Liver (tissue), 9 donors: ENCODE results near the gene DNAJA4. TPM values are rescaled to one million over a fixed set of nuclear protein-coding genes. Genes with fewer than 3 reads are reported as not detected.

ENCODE experiments used
- DNase-seq: peaks from one replicate; pipeline ENCODE4 v3.0.0-alpha.2; 2017; ENCODE audit warnings: low spot score
- H3K27ac ChIP-seq, 2 donors: one replicate each; pipeline ENCODE4 v1.7.0; 2013; ENCODE audit warnings: inconsistent platforms in 2 of 2, low read length in 2 of 2, control low read depth in 1 of 2, low read depth in 1 of 2, mild to moderate bottlenecking in 1 of 2
- H3K27me3 ChIP-seq, 4 donors: one replicate each; pipeline versions ENCODE4 v1.6.1 to v1.7.0; 2013; ENCODE audit warnings: low read length in 3 of 4, inconsistent platforms in 1 of 4, mild to moderate bottlenecking in 1 of 4, moderate library complexity in 1 of 4; ENCODE audit not compliant: control insufficient read depth in 4 of 4, insufficient read depth in 4 of 4
- H3K36me3 ChIP-seq, 4 donors: one replicate each; pipeline versions ENCODE4 v1.6.1 to v1.7.0; 2013; ENCODE audit warnings: low read length in 3 of 4, mild to moderate bottlenecking in 3 of 4, low read depth in 1 of 4, moderate library complexity in 1 of 4; ENCODE audit not compliant: control insufficient read depth in 4 of 4, insufficient read depth in 3 of 4
- H3K4me1 ChIP-seq, 4 donors: one replicate each; pipeline versions ENCODE4 v1.6.1 to v1.7.0; 2013; ENCODE audit warnings: low read length in 3 of 4, mild to moderate bottlenecking in 3 of 4, moderate library complexity in 1 of 4; ENCODE audit not compliant: control insufficient read depth in 4 of 4, insufficient read depth in 4 of 4
- H3K4me3 ChIP-seq, 3 donors: one replicate each; pipeline versions ENCODE4 v1.6.1 to v1.7.0; 2013; ENCODE audit warnings: low read length in 3 of 3, control low read depth in 1 of 3, low read depth in 1 of 3, mild to moderate bottlenecking in 1 of 3
- H3K9ac ChIP-seq, 2 donors: one replicate each; pipeline ENCODE4 v1.7.0; 2013; ENCODE audit warnings: low read length in 2 of 2, mild to moderate bottlenecking in 2 of 2, moderate library complexity in 2 of 2, control low read depth in 1 of 2, low read depth in 1 of 2
- H3K9me3 ChIP-seq, 4 donors: one replicate each; pipeline versions ENCODE4 v1.6.1 to v1.7.0; 2013; ENCODE audit warnings: low read length in 3 of 4; ENCODE audit not compliant: control insufficient read depth in 4 of 4
- CTCF ChIP-seq: fragments of 150-350 bp; IDR thresholded peaks from 2 replicates; pipeline ENCODE4 v1.5.1; 2017; ENCODE audit warnings: improper control_type of control experiment, low read depth, low read length; ENCODE audit not compliant: missing input control
- EGR1 ChIP-seq, 2 donors: IDR thresholded peaks; 2 replicates each; pipeline ENCODE4 v1.6.1; 2016 to 2018; ENCODE audit warnings: antibody characterized with exemption in 2 of 2, low read depth in 2 of 2
- FOXA1 ChIP-seq: IDR thresholded peaks from 2 replicates; pipeline ENCODE4 v1.6.1; 2016; ENCODE audit warnings: antibody characterized with exemption
- FOXA2 ChIP-seq: IDR thresholded peaks from 2 replicates; pipeline ENCODE4 v1.6.1; 2016; ENCODE audit warnings: antibody characterized with exemption
- GABPA ChIP-seq, 2 donors: IDR thresholded peaks in 1 of 2; conservative IDR thresholded peaks in 1 of 2; 2 replicates each; pipeline ENCODE4 v1.6.1; 2016; ENCODE audit warnings: antibody characterized with exemption in 2 of 2, mild to moderate bottlenecking in 1 of 2, moderate library complexity in 1 of 2
- HNF4G ChIP-seq: IDR thresholded peaks from 2 replicates; pipeline ENCODE4 v1.6.1; 2016; ENCODE audit warnings: antibody characterized with exemption
- JUND ChIP-seq, 2 donors: IDR thresholded peaks; 2 replicates each; pipeline ENCODE4 v1.6.1; 2016; ENCODE audit warnings: antibody characterized with exemption in 2 of 2
- NR2F2 ChIP-seq: IDR thresholded peaks from 2 replicates; pipeline ENCODE4 v1.6.1; 2016; ENCODE audit warnings: antibody characterized with exemption
- RAD21 ChIP-seq, 2 donors: IDR thresholded peaks; 2 replicates each; pipeline ENCODE4 v1.6.1; 2016; ENCODE audit warnings: antibody characterized with exemption in 2 of 2, mild to moderate bottlenecking in 2 of 2
- RXRA ChIP-seq, 2 donors: IDR thresholded peaks; 2 replicates each; pipeline ENCODE4 v1.6.1; 2017 to 2018; ENCODE audit warnings: antibody characterized with exemption in 2 of 2, mild to moderate bottlenecking in 1 of 2
- SP1 ChIP-seq: IDR thresholded peaks from 2 replicates; pipeline ENCODE4 v1.6.1; 2018; ENCODE audit warnings: antibody characterized with exemption, mild to moderate bottlenecking
- TAF1 ChIP-seq: conservative IDR thresholded peaks from 2 replicates; pipeline ENCODE4 v1.6.1; 2016; ENCODE audit warnings: antibody characterized with exemption, mild to moderate bottlenecking
- YY1 ChIP-seq: IDR thresholded peaks from 2 replicates; pipeline ENCODE4 v1.6.1; 2016; ENCODE audit warnings: antibody characterized with exemption, mild to moderate bottlenecking
- WGBS: extraction: QIAGEN DNeasy Blood & Tissue Kit; methylation state at CpG from one replicate; pipeline ENCODE4 v1.1.7; 2013; 5-methylcytosine and 5-hydroxymethylcytosine counted together
- polyA plus RNA-seq, 2 donors: library from polyadenylated mRNA; stranded (reverse) in 1 of 2; unstranded in 1 of 2; fragments of 200-250 nt in 1 of 2; fragments of >200 nt in 1 of 2; fragmentation: Nextera tagmentation in 1 of 2; extraction: Ambion mirVana in 1 of 2; gene quantifications; one replicate each; pipeline versions ENCODE4 v1.2.1 to v1.2.3, GENCODE V29; 2013 to 2015
- total RNA-seq, 2 donors: library from RNA; depleted of rRNA; stranded (reverse); fragments of >200 nt; gene quantifications; one replicate each; pipeline ENCODE4 v1.2.3, GENCODE V29; 2014
- TF ChIP-seq, protein P1 (sequence below): IDR thresholded peaks from 2 replicates; pipeline ENCODE4 v1.6.1; 2016; ENCODE audit warnings: antibody characterized with exemption
- TF ChIP-seq, protein P2 (sequence below): IDR thresholded peaks from 2 replicates; pipeline ENCODE4 v1.6.1; 2016; ENCODE audit warnings: antibody characterized with exemption, mild to moderate bottlenecking
- TF ChIP-seq, protein P3 (sequence below): IDR thresholded peaks from 2 replicates; pipeline ENCODE4 v1.6.1; 2016; ENCODE audit warnings: antibody characterized with exemption
- TF ChIP-seq, protein P4 (sequence below): IDR thresholded peaks from 2 replicates; pipeline ENCODE4 v1.6.1; 2016; ENCODE audit warnings: antibody characterized with exemption
- donor health status: healthy.
- donor health status: healthy.
- donor health status: healthy.
- donor health status: healthy.
- donor health status: healthy.

The DNAJA4 gene
- total and polyA plus RNA-seq, 4 donors, result 0.93 to 79.0 (median 2.0) TPM

DNA sequence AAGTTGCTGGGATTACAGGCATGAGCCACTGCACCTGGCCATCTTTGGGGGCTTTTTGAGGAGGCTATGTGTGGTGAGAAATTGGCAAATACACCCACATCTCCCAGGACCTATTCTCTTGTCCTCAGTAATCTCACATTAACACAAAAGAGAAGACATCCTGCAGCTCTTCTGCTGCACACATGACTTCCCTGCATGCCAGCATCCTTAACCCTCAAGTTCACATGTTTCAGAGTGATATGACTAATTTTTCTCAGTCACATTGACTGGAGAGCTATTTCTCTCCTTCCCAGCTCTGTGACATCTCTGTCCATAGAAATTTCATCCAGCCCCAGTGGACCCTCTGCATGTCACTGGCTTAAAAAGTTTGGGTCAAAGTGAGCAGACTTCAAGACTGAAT, 37.0 kb downstream of the DNAJA4 start:
- no peak overlapping the region for H3K9ac ChIP-seq
- H3K4me3 ChIP-seq, result no peak overlapping the region
- H3K36me3 ChIP-seq, result no peaks in the 10 kb centered on the region
- no peak overlapping the region for H3K27ac ChIP-seq
- TF ChIP-seq TAF1 (no peak), FOXA2 (no peak), YY1 (no peak), NR2F2 (no peak), CTCF (no peak), GABPA (IDR thresholded peaks at IDR 0.05 in 1 of 2, conservative IDR thresholded peaks at IDR 0.05 in 1 of 2) (no peak)
- peaks cover 2 to 16% (median 10%) of the 10 kb centered on the region in 4 donors for H3K4me1 ChIP-seq
- no peaks in the 10 kb centered on the region for H3K9me3 ChIP-seq
- H3K27me3 ChIP-seq, result peaks cover 0 to 4% (median 0%) of the 10 kb centered on the region in 4 donors
- DNase-seq, result no peak

DNA sequence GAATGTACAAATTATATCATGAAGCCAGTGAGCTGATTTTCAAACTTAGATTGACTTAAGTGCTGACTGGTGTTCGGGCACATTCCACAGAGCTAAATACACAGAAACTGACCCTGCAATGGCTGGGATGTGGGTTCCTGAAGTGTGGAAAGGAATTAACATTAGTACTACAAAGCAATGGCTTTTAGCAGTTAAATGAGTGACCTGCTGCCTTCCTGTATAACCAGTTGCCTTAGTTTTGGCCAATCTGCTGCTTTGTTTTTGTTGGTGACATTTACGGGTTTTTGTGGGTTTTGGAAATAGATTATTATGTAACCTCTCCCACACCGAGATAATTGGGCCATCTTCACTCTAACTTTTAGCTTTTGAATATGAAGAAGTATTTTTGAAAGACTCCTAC, 37.5 kb downstream of the DNAJA4 start:
- Histone ChIP-seq H3K36me3 (no peaks in the 10 kb centered on the region), H3K4me3 (no peak overlapping the region), H3K9ac (no peak overlapping the region), H3K4me1 (peaks cover 2 to 16% (median 10%) of the 10 kb centered on the region in 4 donors), H3K27ac (no peak overlapping the region), H3K27me3 (peaks cover 0 to 4% (median 0%) of the 10 kb centered on the region in 4 donors), H3K9me3 (no peaks in the 10 kb centered on the region)
- 28% methylated on average over 3 of the region's 3 CpGs for WGBS
- DNase-seq, result no peak
- TF ChIP-seq HNF4G, result no peak
- no peak for TF ChIP-seq NR2F2
- no peak for TF ChIP-seq RXRA (IDR thresholded peaks at IDR 0.05)
- TF ChIP-seq FOXA1, result no peak
- TF ChIP-seq GABPA (IDR thresholded peaks at IDR 0.05 in 1 of 2, conservative IDR thresholded peaks at IDR 0.05 in 1 of 2), result no peak
- TF ChIP-seq JUND (IDR thresholded peaks at IDR 0.05), result no peak
- no peak for TF ChIP-seq SP1
- no peak for TF ChIP-seq EGR1 (IDR thresholded peaks at IDR 0.05; ENCODE audit: low read depth in 2 of 2)

DNA sequence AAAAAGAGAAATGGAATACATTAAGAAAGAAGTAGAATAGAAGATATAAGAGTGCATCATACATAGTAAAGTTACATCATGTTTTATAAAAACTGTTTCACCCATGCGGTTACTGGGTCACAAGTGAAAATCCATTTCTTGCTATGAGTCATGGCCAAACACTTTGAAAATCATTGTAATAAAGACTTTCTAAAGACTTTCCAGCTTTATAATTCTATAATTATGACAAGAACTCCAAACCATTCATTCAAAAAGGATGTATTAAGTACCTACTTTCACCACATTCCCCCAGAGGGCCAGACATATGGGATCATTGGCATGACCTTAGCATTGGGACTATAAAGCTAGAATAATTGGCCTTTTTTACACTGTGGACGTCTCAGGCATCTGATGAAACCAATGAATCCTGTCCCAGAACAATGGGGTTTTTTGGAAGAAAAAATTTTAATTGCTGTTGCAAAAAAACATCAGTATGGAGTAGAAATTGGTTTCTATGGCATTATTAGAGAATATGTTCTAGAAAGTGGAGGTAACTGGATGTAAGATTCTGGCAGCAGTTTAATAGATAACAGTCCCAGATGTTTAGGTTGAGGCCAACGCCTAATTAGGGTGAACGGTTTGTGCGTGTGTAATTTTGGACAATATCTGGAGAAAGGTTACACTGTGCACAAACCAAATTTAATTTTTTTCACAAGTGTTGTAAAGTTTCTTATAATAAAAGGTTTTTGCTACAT, 38.4 kb downstream of the DNAJA4 start:
- Histone ChIP-seq H3K27ac (no peak overlapping the region), H3K27me3 (peaks cover 0 to 4% (median 0%) of the 10 kb centered on the region in 4 donors), H3K4me1 (peaks cover 2 to 14% (median 10%) of the 10 kb centered on the region in 4 donors), H3K9ac (no peak overlapping the region), H3K9me3 (no peaks in the 10 kb centered on the region), H3K36me3 (no peaks in the 10 kb centered on the region), H3K4me3 (no peak overlapping the region)
- DNase-seq, result no peak
- WGBS, result 75% methylated on average over 5 of the region's 5 CpGs
- TF ChIP-seq HNF4G (no peak), JUND (IDR thresholded peaks at IDR 0.05) (no peak), FOXA1 (no peak), FOXA2 (no peak), RAD21 (IDR thresholded peaks at IDR 0.05) (no peak), RXRA (IDR thresholded peaks at IDR 0.05) (no peak), GABPA (IDR thresholded peaks at IDR 0.05 in 1 of 2, conservative IDR thresholded peaks at IDR 0.05 in 1 of 2) (no peak), NR2F2 (no peak)
- TF ChIP-seq, protein P1, sequence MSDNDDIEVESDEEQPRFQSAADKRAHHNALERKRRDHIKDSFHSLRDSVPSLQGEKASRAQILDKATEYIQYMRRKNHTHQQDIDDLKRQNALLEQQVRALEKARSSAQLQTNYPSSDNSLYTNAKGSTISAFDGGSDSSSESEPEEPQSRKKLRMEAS, result no peak
- TF ChIP-seq, protein P2, sequence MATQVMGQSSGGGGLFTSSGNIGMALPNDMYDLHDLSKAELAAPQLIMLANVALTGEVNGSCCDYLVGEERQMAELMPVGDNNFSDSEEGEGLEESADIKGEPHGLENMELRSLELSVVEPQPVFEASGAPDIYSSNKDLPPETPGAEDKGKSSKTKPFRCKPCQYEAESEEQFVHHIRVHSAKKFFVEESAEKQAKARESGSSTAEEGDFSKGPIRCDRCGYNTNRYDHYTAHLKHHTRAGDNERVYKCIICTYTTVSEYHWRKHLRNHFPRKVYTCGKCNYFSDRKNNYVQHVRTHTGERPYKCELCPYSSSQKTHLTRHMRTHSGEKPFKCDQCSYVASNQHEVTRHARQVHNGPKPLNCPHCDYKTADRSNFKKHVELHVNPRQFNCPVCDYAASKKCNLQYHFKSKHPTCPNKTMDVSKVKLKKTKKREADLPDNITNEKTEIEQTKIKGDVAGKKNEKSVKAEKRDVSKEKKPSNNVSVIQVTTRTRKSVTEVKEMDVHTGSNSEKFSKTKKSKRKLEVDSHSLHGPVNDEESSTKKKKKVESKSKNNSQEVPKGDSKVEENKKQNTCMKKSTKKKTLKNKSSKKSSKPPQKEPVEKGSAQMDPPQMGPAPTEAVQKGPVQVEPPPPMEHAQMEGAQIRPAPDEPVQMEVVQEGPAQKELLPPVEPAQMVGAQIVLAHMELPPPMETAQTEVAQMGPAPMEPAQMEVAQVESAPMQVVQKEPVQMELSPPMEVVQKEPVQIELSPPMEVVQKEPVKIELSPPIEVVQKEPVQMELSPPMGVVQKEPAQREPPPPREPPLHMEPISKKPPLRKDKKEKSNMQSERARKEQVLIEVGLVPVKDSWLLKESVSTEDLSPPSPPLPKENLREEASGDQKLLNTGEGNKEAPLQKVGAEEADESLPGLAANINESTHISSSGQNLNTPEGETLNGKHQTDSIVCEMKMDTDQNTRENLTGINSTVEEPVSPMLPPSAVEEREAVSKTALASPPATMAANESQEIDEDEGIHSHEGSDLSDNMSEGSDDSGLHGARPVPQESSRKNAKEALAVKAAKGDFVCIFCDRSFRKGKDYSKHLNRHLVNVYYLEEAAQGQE, result no peak
- TF ChIP-seq, protein P3, sequence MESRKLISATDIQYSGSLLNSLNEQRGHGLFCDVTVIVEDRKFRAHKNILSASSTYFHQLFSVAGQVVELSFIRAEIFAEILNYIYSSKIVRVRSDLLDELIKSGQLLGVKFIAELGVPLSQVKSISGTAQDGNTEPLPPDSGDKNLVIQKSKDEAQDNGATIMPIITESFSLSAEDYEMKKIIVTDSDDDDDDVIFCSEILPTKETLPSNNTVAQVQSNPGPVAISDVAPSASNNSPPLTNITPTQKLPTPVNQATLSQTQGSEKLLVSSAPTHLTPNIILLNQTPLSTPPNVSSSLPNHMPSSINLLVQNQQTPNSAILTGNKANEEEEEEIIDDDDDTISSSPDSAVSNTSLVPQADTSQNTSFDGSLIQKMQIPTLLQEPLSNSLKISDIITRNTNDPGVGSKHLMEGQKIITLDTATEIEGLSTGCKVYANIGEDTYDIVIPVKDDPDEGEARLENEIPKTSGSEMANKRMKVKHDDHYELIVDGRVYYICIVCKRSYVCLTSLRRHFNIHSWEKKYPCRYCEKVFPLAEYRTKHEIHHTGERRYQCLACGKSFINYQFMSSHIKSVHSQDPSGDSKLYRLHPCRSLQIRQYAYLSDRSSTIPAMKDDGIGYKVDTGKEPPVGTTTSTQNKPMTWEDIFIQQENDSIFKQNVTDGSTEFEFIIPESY, result no peak
- TF ChIP-seq, protein P4, sequence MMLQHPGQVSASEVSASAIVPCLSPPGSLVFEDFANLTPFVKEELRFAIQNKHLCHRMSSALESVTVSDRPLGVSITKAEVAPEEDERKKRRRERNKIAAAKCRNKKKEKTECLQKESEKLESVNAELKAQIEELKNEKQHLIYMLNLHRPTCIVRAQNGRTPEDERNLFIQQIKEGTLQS, result no peak
